Adipocyte (in vitro differentiated cells): ENCODE data around the gene PTPN2.

Source experiments
- DNase-seq: peaks from one replicate; pipeline ENCODE4 v3.0.0-alpha.2; 2015; ENCODE audit warnings: low read depth
- H3K27me3 ChIP-seq: replicated peaks from 2 replicates; pipeline ENCODE4 v1.7.0; 2013; ENCODE audit warnings: mild to moderate bottlenecking, low read length, moderate library complexity; ENCODE audit not compliant: control insufficient read depth, insufficient read depth
- H3K36me3 ChIP-seq: 2 replicates; pipeline ENCODE4 v1.7.0; 2013; ENCODE audit warnings: low read length, mild to moderate bottlenecking, moderate library complexity; ENCODE audit not compliant: control insufficient read depth, insufficient read depth, severe bottlenecking
- H3K4me1 ChIP-seq: 2 replicates; pipeline ENCODE4 v1.7.0; 2013; ENCODE audit warnings: mild to moderate bottlenecking, low read length, moderate library complexity; ENCODE audit not compliant: control insufficient read depth, insufficient read depth
- H3K4me3 ChIP-seq: 2 replicates; pipeline ENCODE4 v1.7.0; 2013; ENCODE audit warnings: mild to moderate bottlenecking, low read length, moderate library complexity
- H3K9ac ChIP-seq: 2 replicates; pipeline ENCODE4 v1.7.0; 2013; ENCODE audit warnings: mild to moderate bottlenecking, low read length, moderate library complexity
- H3K9me3 ChIP-seq: 2 replicates; pipeline ENCODE4 v1.7.0; 2013; ENCODE audit warnings: mild to moderate bottlenecking, low read length, moderate library complexity; ENCODE audit not compliant: control insufficient read depth

Gene PTPN2

GRCh38 chr18:12750715-12751502, 133.1 kb downstream of the PTPN2 start:
- peaks cover 17% of the 10 kb centered on the region for H3K4me1 ChIP-seq
- no peak overlapping the region for H3K9ac ChIP-seq
- H3K4me3 ChIP-seq, result no peak overlapping the region
- no peaks in the 10 kb centered on the region for H3K27me3 ChIP-seq
- no peak for DNase-seq
- H3K9me3 ChIP-seq, result no peaks in the 10 kb centered on the region
- H3K36me3 ChIP-seq, result no peaks in the 10 kb centered on the region

- Histone ChIP-seq H3K4me3 (no peak overlapping the region), H3K9ac (no peak overlapping the region), H3K36me3 (no peaks in the 10 kb centered on the region), H3K9me3 (no peaks in the 10 kb centered on the region), H3K27me3 (no peaks in the 10 kb centered on the region), H3K4me1 (peaks cover 17% of the 10 kb centered on the region)
- no peak for DNase-seq
Measured at GRCh38 chr18:12750076-12750714, 133.8 kb downstream of the PTPN2 start.

GRCh38 chr18:12749121-12749520, 134.9 kb downstream of the PTPN2 start:
- H3K4me3 ChIP-seq, result no peak overlapping the region
- H3K4me1 ChIP-seq, result peaks cover 17% of the 10 kb centered on the region
- no peak for DNase-seq
- H3K9ac ChIP-seq, result no peak overlapping the region
- no peaks in the 10 kb centered on the region for H3K36me3 ChIP-seq
- H3K27me3 ChIP-seq, result no peaks in the 10 kb centered on the region
- no peaks in the 10 kb centered on the region for H3K9me3 ChIP-seq

GRCh38 chr18:12748671-12749070, 135.4 kb downstream of the PTPN2 start:
- Histone ChIP-seq H3K4me3 (no peak overlapping the region), H3K4me1 (peaks cover 17% of the 10 kb centered on the region), H3K27me3 (no peaks in the 10 kb centered on the region), H3K36me3 (no peaks in the 10 kb centered on the region), H3K9me3 (no peaks in the 10 kb centered on the region), H3K9ac (no peak overlapping the region)
- peak; percentile 62 for DNase-seq

- Histone ChIP-seq H3K27me3 (no peaks in the 10 kb centered on the region), H3K36me3 (no peaks in the 10 kb centered on the region)
Measured at GRCh38 chr18:12747530-12748315, 136.3 kb downstream of the PTPN2 start.

GRCh38 chr18:12745095-12745795, 138.8 kb downstream of the PTPN2 start:
- H3K27me3 ChIP-seq, result no peaks in the 10 kb centered on the region
- H3K4me3 ChIP-seq, result no peak overlapping the region
- H3K36me3 ChIP-seq, result no peaks in the 10 kb centered on the region
- no peaks in the 10 kb centered on the region for H3K9me3 ChIP-seq
- H3K9ac ChIP-seq, result no peak overlapping the region
- peaks cover 24% of the 10 kb centered on the region for H3K4me1 ChIP-seq
- DNase-seq, result peak; percentile 26

More at GRCh38 chr18:12747530-12748315, 136.3 kb downstream of the PTPN2 start:
- H3K9ac ChIP-seq, result no peak overlapping the region
- H3K9me3 ChIP-seq, result no peaks in the 10 kb centered on the region
- peaks cover 18% of the 10 kb centered on the region for H3K4me1 ChIP-seq
- DNase-seq, result no peak
- H3K4me3 ChIP-seq, result no peak overlapping the region

GRCh38 chr18:12744103-12744502, 139.9 kb downstream of the PTPN2 start:
- H3K9me3 ChIP-seq, result no peaks in the 10 kb centered on the region
- H3K27me3 ChIP-seq, result no peaks in the 10 kb centered on the region
- H3K9ac ChIP-seq, result no peak overlapping the region
- peak; percentile 84 for DNase-seq
- no peaks in the 10 kb centered on the region for H3K36me3 ChIP-seq
- no peak overlapping the region for H3K4me3 ChIP-seq
- peaks cover 21% of the 10 kb centered on the region for H3K4me1 ChIP-seq

GRCh38 chr18:12742453-12742852, 141.6 kb downstream of the PTPN2 start:
- H3K36me3 ChIP-seq, result no peaks in the 10 kb centered on the region
- no peaks in the 10 kb centered on the region for H3K9me3 ChIP-seq
- H3K4me3 ChIP-seq, result no peak overlapping the region
- H3K4me1 ChIP-seq, result peaks cover 10% of the 10 kb centered on the region
- DNase-seq, result peak; percentile 23
- no peak overlapping the region for H3K9ac ChIP-seq
- no peaks in the 10 kb centered on the region for H3K27me3 ChIP-seq
